Activated CD4-positive, alpha-beta T cell treated with anti-CD3 and anti-CD28 coated beads, Interleukin-10, Interleukin-2, amounts not matched to agents 100 ng/mL and 50 ng/mL, durations not matched to agents 16 hours and 8 hours (primary cell): ENCODE results near the gene TMEM221.
"Not testable (repeated sequence)": the region's sequence is repeated elsewhere in the genome, so short reads cannot be mapped to it uniquely, and the experiment has no call there.

Experiments
- DNase-seq: peaks from one replicate; pipeline ENCODE4 v3.0.0-alpha.2; 2020

The TMEM221 gene

GRCh38 chr19:17448131-17448967 lies at the start of gene TMEM221:
Gene TMEM221 (minus strand): TSS chr19:17448668. CDS start chr19:17448462, 206 bp downstream.
- DNase-seq, result peak; percentile 47

- DNase-seq, result no peak
Observed at GRCh38 chr19:17497149-17497798, 48.8 kb upstream of the TMEM221 start.

- DNase-seq, result peak; percentile 91
Observed at GRCh38 chr19:17496337-17496997, 48.0 kb upstream of the TMEM221 start.

- DNase-seq, result no peak
Observed at GRCh38 chr19:17495639-17496296, 47.3 kb upstream of the TMEM221 start.

- DNase-seq, result no peak
Observed at GRCh38 chr19:17491287-17491686, 42.8 kb upstream of the TMEM221 start.

- no peak for DNase-seq
Observed at GRCh38 chr19:17490411-17490810, 41.9 kb upstream of the TMEM221 start.

GRCh38 chr19:17489392-17490030 lies 41.0 kb upstream of the TMEM221 start:
- DNase-seq, result no peak

GRCh38 chr19:17488593-17489391 lies 40.3 kb upstream of the TMEM221 start:
- DNase-seq, result peak; percentile 80

GRCh38 chr19:17487284-17488121 lies 39.0 kb upstream of the TMEM221 start:
- DNase-seq, result no peak

- no peak for DNase-seq
Observed at GRCh38 chr19:17486545-17487240, 38.2 kb upstream of the TMEM221 start.

GRCh38 chr19:17484520-17485185 lies 36.2 kb upstream of the TMEM221 start:
- DNase-seq, result no peak

- DNase-seq, result no peak
Observed at GRCh38 chr19:17483605-17484002, 35.1 kb upstream of the TMEM221 start.

GRCh38 chr19:17482877-17483604 lies 34.6 kb upstream of the TMEM221 start:
- no peak for DNase-seq

- DNase-seq, result no peak
Observed at GRCh38 chr19:17481986-17482385, 33.5 kb upstream of the TMEM221 start.

- DNase-seq, result no peak
Observed at GRCh38 chr19:17479325-17479791, 30.9 kb upstream of the TMEM221 start.

- DNase-seq, result no peak
Observed at GRCh38 chr19:17475541-17476115, 27.2 kb upstream of the TMEM221 start.

- not testable (repeated sequence) for DNase-seq
Observed at GRCh38 chr19:17475011-17475540, 26.6 kb upstream of the TMEM221 start.

- DNase-seq, result peak; percentile 62
Observed at GRCh38 chr19:17473041-17473440, 24.6 kb upstream of the TMEM221 start.
